Liver (tissue), 9 donors: Measurements from ENCODE around the gene CHID1. TPM values are rescaled to one million over a fixed set of nuclear protein-coding genes. Genes with fewer than 3 reads are reported as not detected.

Source experiments
- DNase-seq: peaks from one replicate; pipeline ENCODE4 v3.0.0-alpha.2; 2017; ENCODE audit warnings: low spot score
- H3K27ac ChIP-seq, 2 donors: one replicate each; pipeline ENCODE4 v1.7.0; 2013; ENCODE audit warnings: inconsistent platforms in 2 of 2, low read length in 2 of 2, control low read depth in 1 of 2, low read depth in 1 of 2, mild to moderate bottlenecking in 1 of 2
- H3K27me3 ChIP-seq, 4 donors: one replicate each; pipeline versions ENCODE4 v1.6.1 to v1.7.0; 2013; ENCODE audit warnings: low read length in 3 of 4, inconsistent platforms in 1 of 4, mild to moderate bottlenecking in 1 of 4, moderate library complexity in 1 of 4; ENCODE audit not compliant: control insufficient read depth in 4 of 4, insufficient read depth in 4 of 4
- H3K36me3 ChIP-seq, 4 donors: one replicate each; pipeline versions ENCODE4 v1.6.1 to v1.7.0; 2013; ENCODE audit warnings: low read length in 3 of 4, mild to moderate bottlenecking in 3 of 4, low read depth in 1 of 4, moderate library complexity in 1 of 4; ENCODE audit not compliant: control insufficient read depth in 4 of 4, insufficient read depth in 3 of 4
- H3K4me1 ChIP-seq, 4 donors: one replicate each; pipeline versions ENCODE4 v1.6.1 to v1.7.0; 2013; ENCODE audit warnings: low read length in 3 of 4, mild to moderate bottlenecking in 3 of 4, moderate library complexity in 1 of 4; ENCODE audit not compliant: control insufficient read depth in 4 of 4, insufficient read depth in 4 of 4
- H3K4me3 ChIP-seq, 3 donors: one replicate each; pipeline versions ENCODE4 v1.6.1 to v1.7.0; 2013; ENCODE audit warnings: low read length in 3 of 3, control low read depth in 1 of 3, low read depth in 1 of 3, mild to moderate bottlenecking in 1 of 3
- H3K9ac ChIP-seq, 2 donors: one replicate each; pipeline ENCODE4 v1.7.0; 2013; ENCODE audit warnings: low read length in 2 of 2, mild to moderate bottlenecking in 2 of 2, moderate library complexity in 2 of 2, control low read depth in 1 of 2, low read depth in 1 of 2
- H3K9me3 ChIP-seq, 4 donors: one replicate each; pipeline versions ENCODE4 v1.6.1 to v1.7.0; 2013; ENCODE audit warnings: low read length in 3 of 4; ENCODE audit not compliant: control insufficient read depth in 4 of 4
- ATF3 ChIP-seq: IDR thresholded peaks from 2 replicates; pipeline ENCODE4 v1.6.1; 2016; ENCODE audit warnings: antibody characterized with exemption
- CTCF ChIP-seq: fragments of 150-350 bp; IDR thresholded peaks from 2 replicates; pipeline ENCODE4 v1.5.1; 2017; ENCODE audit warnings: improper control_type of control experiment, low read depth, low read length; ENCODE audit not compliant: missing input control
- EGR1 ChIP-seq, 2 donors: IDR thresholded peaks; 2 replicates each; pipeline ENCODE4 v1.6.1; 2016 to 2018; ENCODE audit warnings: antibody characterized with exemption in 2 of 2, low read depth in 2 of 2
- FOXA1 ChIP-seq: IDR thresholded peaks from 2 replicates; pipeline ENCODE4 v1.6.1; 2016; ENCODE audit warnings: antibody characterized with exemption
- FOXA2 ChIP-seq: IDR thresholded peaks from 2 replicates; pipeline ENCODE4 v1.6.1; 2016; ENCODE audit warnings: antibody characterized with exemption
- GABPA ChIP-seq, 2 donors: IDR thresholded peaks in 1 of 2; conservative IDR thresholded peaks in 1 of 2; 2 replicates each; pipeline ENCODE4 v1.6.1; 2016; ENCODE audit warnings: antibody characterized with exemption in 2 of 2, mild to moderate bottlenecking in 1 of 2, moderate library complexity in 1 of 2
- HNF4A ChIP-seq, 2 donors: conservative IDR thresholded peaks; 2 replicates each; pipeline ENCODE4 v1.6.1; 2016; ENCODE audit warnings: antibody characterized with exemption in 2 of 2, mild to moderate bottlenecking in 2 of 2
- HNF4G ChIP-seq: IDR thresholded peaks from 2 replicates; pipeline ENCODE4 v1.6.1; 2016; ENCODE audit warnings: antibody characterized with exemption
- JUND ChIP-seq, 2 donors: IDR thresholded peaks; 2 replicates each; pipeline ENCODE4 v1.6.1; 2016; ENCODE audit warnings: antibody characterized with exemption in 2 of 2
- RAD21 ChIP-seq, 2 donors: IDR thresholded peaks; 2 replicates each; pipeline ENCODE4 v1.6.1; 2016; ENCODE audit warnings: antibody characterized with exemption in 2 of 2, mild to moderate bottlenecking in 2 of 2
- RXRA ChIP-seq, 2 donors: IDR thresholded peaks; 2 replicates each; pipeline ENCODE4 v1.6.1; 2017 to 2018; ENCODE audit warnings: antibody characterized with exemption in 2 of 2, mild to moderate bottlenecking in 1 of 2
- TAF1 ChIP-seq: conservative IDR thresholded peaks from 2 replicates; pipeline ENCODE4 v1.6.1; 2016; ENCODE audit warnings: antibody characterized with exemption, mild to moderate bottlenecking
- YY1 ChIP-seq: IDR thresholded peaks from 2 replicates; pipeline ENCODE4 v1.6.1; 2016; ENCODE audit warnings: antibody characterized with exemption, mild to moderate bottlenecking
- WGBS: extraction: QIAGEN DNeasy Blood & Tissue Kit; methylation state at CpG from one replicate; pipeline ENCODE4 v1.1.7; 2013; 5-methylcytosine and 5-hydroxymethylcytosine counted together
- polyA plus RNA-seq, 2 donors: library from polyadenylated mRNA; stranded (reverse) in 1 of 2; unstranded in 1 of 2; fragments of 200-250 nt in 1 of 2; fragments of >200 nt in 1 of 2; fragmentation: Nextera tagmentation in 1 of 2; extraction: Ambion mirVana in 1 of 2; gene quantifications; one replicate each; pipeline versions ENCODE4 v1.2.1 to v1.2.3, GENCODE V29; 2013 to 2015
- total RNA-seq, 2 donors: library from RNA; depleted of rRNA; stranded (reverse); fragments of >200 nt; gene quantifications; one replicate each; pipeline ENCODE4 v1.2.3, GENCODE V29; 2014
- TF ChIP-seq, protein P1 (sequence below): IDR thresholded peaks from 2 replicates; pipeline ENCODE4 v1.6.1; 2016; ENCODE audit warnings: antibody characterized with exemption, mild to moderate bottlenecking
- TF ChIP-seq, protein P2 (sequence below): IDR thresholded peaks from 2 replicates; pipeline ENCODE4 v1.6.1; 2016; ENCODE audit warnings: antibody characterized with exemption
- TF ChIP-seq, protein P3 (sequence below): IDR thresholded peaks from 2 replicates; pipeline ENCODE4 v1.6.1; 2016; ENCODE audit warnings: antibody characterized with exemption
- donor health status: healthy.
- donor health status: healthy.
- donor health status: healthy.
- donor health status: healthy.
- donor health status: healthy.

Gene CHID1
- total and polyA plus RNA-seq, 4 donors, result 39.5 to 68.8 (median 59.1) TPM

DNA sequence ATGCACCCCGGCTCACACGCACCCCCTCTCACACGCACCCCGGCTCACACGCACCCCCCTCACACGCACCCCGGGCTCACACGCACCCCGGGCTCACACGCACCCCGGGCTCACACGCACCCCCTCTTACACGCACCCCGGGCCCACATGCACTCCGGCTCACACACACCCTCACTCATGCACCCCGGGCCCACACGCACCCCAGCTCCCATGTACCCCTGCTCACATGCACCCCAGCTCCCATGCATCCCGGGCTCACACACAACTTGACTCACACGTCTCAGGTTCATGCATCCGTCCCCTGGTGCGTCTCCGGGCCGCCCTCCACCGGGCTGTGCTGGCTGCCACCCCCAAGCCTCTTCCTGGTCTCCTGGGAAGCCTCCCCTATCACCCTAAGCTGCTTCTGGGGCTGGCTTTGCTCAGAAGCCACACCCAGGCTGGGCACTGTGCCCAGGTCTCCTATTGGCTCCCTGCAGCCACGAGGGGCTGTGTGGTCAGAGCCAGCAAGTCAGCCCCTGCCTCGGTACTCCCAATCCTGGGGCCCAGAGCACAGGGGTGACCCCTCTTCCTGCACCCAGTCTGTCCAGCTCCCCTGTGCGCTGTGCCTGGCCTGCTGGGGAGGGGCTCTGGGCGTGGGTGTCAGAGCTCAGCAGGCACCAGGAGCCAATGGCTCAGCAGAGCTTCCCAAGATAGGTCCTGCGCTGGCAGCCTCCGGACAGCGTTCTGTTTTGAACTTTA is 51.0 kb downstream of the CHID1 start:
- H3K9ac ChIP-seq, result no peak overlapping the region
- no peak overlapping the region for H3K27ac ChIP-seq

DNA sequence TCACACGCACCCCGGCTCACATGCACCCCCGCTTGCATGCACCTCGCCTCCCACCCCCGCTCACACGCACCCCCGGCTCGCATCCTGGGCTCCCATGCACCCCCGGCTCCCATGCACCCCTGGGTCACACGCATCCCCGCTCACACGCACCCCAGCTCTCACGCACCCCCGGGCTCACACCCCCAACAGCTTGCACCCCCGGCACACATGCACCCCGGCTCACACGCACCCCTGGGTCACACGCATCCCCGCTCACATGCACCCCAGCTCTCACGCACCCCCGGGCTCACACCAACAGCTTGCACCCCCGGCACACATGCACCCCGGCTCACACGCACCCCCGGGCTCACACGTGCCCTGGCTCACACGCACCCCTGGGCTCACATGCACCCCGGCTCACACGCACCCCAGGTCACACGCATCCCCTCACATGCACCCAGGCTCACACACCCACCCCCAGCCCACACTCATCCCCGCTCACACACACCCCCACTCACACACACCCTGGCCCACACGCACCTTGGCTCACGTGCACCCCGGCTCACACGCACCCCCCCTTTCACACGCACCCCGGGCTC is 51.8 kb downstream of the CHID1 start:
- H3K4me1 ChIP-seq, result peaks cover 0 to 7% (median 3%) of the 10 kb centered on the region in 4 donors

More for the DNA sequence above, 51.0 kb downstream of the CHID1 start:
- no peak for TF ChIP-seq GABPA (IDR thresholded peaks at IDR 0.05 in 1 of 2, conservative IDR thresholded peaks at IDR 0.05 in 1 of 2)
- TF ChIP-seq, protein P1, sequence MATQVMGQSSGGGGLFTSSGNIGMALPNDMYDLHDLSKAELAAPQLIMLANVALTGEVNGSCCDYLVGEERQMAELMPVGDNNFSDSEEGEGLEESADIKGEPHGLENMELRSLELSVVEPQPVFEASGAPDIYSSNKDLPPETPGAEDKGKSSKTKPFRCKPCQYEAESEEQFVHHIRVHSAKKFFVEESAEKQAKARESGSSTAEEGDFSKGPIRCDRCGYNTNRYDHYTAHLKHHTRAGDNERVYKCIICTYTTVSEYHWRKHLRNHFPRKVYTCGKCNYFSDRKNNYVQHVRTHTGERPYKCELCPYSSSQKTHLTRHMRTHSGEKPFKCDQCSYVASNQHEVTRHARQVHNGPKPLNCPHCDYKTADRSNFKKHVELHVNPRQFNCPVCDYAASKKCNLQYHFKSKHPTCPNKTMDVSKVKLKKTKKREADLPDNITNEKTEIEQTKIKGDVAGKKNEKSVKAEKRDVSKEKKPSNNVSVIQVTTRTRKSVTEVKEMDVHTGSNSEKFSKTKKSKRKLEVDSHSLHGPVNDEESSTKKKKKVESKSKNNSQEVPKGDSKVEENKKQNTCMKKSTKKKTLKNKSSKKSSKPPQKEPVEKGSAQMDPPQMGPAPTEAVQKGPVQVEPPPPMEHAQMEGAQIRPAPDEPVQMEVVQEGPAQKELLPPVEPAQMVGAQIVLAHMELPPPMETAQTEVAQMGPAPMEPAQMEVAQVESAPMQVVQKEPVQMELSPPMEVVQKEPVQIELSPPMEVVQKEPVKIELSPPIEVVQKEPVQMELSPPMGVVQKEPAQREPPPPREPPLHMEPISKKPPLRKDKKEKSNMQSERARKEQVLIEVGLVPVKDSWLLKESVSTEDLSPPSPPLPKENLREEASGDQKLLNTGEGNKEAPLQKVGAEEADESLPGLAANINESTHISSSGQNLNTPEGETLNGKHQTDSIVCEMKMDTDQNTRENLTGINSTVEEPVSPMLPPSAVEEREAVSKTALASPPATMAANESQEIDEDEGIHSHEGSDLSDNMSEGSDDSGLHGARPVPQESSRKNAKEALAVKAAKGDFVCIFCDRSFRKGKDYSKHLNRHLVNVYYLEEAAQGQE, result no peak
- TF ChIP-seq YY1, result no peak
- TF ChIP-seq RAD21 (IDR thresholded peaks at IDR 0.05), result no peak
- TF ChIP-seq, protein P2, sequence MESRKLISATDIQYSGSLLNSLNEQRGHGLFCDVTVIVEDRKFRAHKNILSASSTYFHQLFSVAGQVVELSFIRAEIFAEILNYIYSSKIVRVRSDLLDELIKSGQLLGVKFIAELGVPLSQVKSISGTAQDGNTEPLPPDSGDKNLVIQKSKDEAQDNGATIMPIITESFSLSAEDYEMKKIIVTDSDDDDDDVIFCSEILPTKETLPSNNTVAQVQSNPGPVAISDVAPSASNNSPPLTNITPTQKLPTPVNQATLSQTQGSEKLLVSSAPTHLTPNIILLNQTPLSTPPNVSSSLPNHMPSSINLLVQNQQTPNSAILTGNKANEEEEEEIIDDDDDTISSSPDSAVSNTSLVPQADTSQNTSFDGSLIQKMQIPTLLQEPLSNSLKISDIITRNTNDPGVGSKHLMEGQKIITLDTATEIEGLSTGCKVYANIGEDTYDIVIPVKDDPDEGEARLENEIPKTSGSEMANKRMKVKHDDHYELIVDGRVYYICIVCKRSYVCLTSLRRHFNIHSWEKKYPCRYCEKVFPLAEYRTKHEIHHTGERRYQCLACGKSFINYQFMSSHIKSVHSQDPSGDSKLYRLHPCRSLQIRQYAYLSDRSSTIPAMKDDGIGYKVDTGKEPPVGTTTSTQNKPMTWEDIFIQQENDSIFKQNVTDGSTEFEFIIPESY, result no peak
- TF ChIP-seq TAF1, result no peak
- no peak for TF ChIP-seq HNF4G
- no peak for TF ChIP-seq HNF4A (conservative IDR thresholded peaks at IDR 0.05)
- TF ChIP-seq JUND (IDR thresholded peaks at IDR 0.05), result no peak
- H3K9me3 ChIP-seq, result no peaks in the 10 kb centered on the region
- no peak overlapping the region for H3K4me3 ChIP-seq
- WGBS, result 77% methylated on average over 31 of the region's 31 CpGs
- peaks cover 0 to 2% (median 0%) of the 10 kb centered on the region in 4 donors for H3K36me3 ChIP-seq
- no peaks in the 10 kb centered on the region for H3K27me3 ChIP-seq
- DNase-seq, result peak; percentile 84
- peaks cover 0 to 7% (median 3%) of the 10 kb centered on the region in 4 donors for H3K4me1 ChIP-seq

More for the DNA sequence above, 51.8 kb downstream of the CHID1 start:
- H3K4me3 ChIP-seq, result no peak overlapping the region
- WGBS, result 90% methylated on average over 37 of the region's 37 CpGs
- H3K9ac ChIP-seq, result no peak overlapping the region
- DNase-seq, result no peak
- no peaks in the 10 kb centered on the region for H3K27me3 ChIP-seq
- no peaks in the 10 kb centered on the region for H3K9me3 ChIP-seq
- peaks cover 0 to 2% (median 0%) of the 10 kb centered on the region in 4 donors for H3K36me3 ChIP-seq
- TF ChIP-seq YY1 (no peak), RXRA (IDR thresholded peaks at IDR 0.05) (no peak), FOXA2 (no peak), RAD21 (IDR thresholded peaks at IDR 0.05) (no peak), HNF4G (no peak), JUND (IDR thresholded peaks at IDR 0.05) (no peak), EGR1 (IDR thresholded peaks at IDR 0.05; ENCODE audit: low read depth in 2 of 2) (no peak), TAF1 (no peak), FOXA1 (no peak), ATF3 (no peak), HNF4A (conservative IDR thresholded peaks at IDR 0.05) (no peak), CTCF (no peak)
- TF ChIP-seq, protein P2, result no peak
- TF ChIP-seq, protein P3, sequence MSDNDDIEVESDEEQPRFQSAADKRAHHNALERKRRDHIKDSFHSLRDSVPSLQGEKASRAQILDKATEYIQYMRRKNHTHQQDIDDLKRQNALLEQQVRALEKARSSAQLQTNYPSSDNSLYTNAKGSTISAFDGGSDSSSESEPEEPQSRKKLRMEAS, result no peak
- no peak overlapping the region for H3K27ac ChIP-seq
